NCI-H460 (cell line): ENCODE data around the gene PCNT. TPM values are rescaled to one million over a fixed set of nuclear protein-coding genes. Genes with fewer than 3 reads are reported as not detected.
"Not testable (repeated sequence)": the region's sequence is repeated elsewhere in the genome, so short reads cannot be mapped to it uniquely, and the experiment has no call there.

Experiments
- DNase-seq: peaks from one replicate; pipeline ENCODE4 v3.0.0-alpha.2; 2016; ENCODE audit warnings: low read depth; ENCODE audit errors: extremely low read depth
- total RNA-seq: library from RNA; depleted of rRNA; stranded (reverse); fragments of >200 nt; shearing (Covaris generic); gene quantifications from 2 replicates; pipeline ENCODE4 v1.2.3, GENCODE V29; 2014

Gene PCNT
- total RNA-seq, 1 experiment from 2014 or later: 14.1 TPM

GRCh38 chr21:46441331-46441730 lies 117.4 kb downstream of the PCNT start:
- DNase-seq: no peak

DNA sequence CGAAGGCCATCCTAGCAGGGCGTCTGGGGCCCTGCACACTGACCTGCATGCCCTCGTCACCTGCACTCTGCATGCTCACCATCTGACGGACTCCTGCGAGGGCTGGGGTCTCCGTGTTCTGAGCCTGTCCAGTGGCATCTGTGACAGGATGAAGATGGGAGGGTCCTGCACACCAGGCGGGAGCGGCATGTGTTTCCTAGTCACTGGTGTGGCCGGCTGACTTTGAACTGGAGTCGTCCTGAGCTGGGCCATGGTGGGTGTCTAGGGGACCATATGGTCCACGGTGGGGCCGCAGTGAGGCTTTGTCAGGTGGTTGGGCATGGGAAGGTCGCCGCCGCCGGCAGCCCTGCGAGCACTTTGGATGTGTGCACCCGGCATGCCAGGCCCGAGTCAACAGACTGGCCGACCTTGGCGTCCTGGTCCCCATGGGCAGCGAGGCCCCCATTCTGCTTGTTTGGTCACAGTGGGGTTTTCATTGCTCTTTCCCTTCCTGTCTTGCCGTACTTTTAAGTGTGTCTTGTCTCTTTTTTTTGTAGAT lies 118.1 kb downstream of the PCNT start:
- no peak for DNase-seq

GRCh38 chr21:46442938-46443337 lies 119.0 kb downstream of the PCNT start:
- DNase-seq: no peak

GRCh38 chr21:46443910-46444309 lies 120.0 kb downstream of the PCNT start:
- no peak for DNase-seq

DNA sequence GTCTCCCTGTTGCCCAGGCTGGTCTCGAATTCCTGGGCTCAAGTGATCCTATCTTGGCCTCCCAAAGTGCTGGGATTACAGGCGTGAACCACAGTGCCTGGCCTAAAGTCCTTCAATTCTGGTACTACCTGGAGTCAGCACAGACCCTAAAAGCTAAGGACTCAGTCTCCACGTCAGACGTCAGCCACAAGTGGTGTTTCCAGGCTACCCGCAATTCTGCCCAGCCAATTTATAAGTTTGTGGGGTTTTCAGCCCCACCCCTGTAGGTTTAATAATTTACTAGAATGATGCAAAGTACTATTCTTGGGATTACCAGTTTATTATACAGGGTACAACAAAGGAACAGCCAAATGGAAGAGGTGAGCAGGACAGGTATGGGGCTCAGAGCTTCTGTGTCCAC lies 124.2 kb downstream of the PCNT start:
- no peak for DNase-seq

DNA sequence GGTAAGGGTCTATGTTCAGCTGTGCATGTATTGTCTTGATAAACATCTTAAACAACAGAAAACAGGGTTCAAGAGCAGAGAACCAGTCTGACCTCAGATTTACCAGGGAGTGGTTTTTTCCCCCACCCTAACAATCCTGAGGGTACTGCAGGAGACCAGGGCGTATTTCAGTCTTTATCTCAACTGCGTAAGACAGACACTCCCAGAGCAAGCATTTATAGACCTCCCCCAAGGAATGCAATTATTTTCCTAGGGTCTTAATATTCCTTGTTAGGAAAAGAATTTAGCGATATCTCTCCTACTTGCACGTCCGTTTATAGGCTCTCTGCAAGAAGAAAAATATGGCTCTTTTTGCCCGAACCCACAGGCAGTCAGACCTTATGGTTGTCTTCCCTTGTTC lies 124.9 kb downstream of the PCNT start:
- not testable (repeated sequence) for DNase-seq

DNA sequence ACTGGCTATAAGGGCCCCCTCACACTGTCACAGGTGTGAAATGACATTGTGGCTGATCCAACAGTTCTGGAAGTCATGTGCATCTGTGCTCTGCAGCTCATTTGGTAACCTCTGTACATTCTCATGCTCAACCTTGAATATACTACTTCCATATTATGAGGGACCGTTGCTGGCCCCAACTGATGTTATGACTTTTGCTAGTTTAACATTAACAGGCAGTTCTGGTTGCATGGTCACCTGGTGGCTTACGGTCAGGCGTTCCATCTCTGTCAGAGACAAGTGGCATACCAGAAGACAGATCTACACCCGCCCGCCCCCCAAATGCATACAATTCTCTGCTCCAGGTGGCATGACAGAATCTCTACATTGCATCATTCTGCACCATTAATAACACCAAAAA lies 128.8 kb downstream of the PCNT start:
- no peak for DNase-seq

DNA sequence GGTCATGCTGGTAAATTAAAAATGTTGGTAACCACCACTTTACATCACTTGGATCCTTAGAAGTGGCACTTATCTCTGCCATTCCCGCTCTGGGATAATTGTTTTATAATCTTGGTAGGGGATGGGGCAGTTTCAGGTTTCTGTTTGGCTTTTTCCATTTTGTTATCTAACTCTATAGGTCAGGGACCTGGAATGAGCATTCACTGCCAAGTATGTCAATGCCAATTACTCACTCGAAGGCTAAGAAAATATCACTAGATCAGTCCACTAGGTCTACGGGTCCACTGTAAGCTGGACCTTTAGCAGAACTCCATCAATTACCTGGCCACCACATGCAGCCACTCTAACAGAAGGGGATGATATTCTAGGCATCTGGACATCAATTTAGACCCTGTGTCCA lies 130.2 kb downstream of the PCNT start:
- no peak for DNase-seq

- no peak for DNase-seq
Measured at GRCh38 chr21:46454634-46455390, 130.9 kb downstream of the PCNT start.

- no peak for DNase-seq
Measured at GRCh38 chr21:46455575-46456385, 131.8 kb downstream of the PCNT start.

- no peak for DNase-seq
Measured at GRCh38 chr21:46456750-46457149, 132.8 kb downstream of the PCNT start.

- no peak for DNase-seq
Measured at GRCh38 chr21:46457801-46458314, 133.9 kb downstream of the PCNT start.

- peak; percentile 93 for DNase-seq
Measured at GRCh38 chr21:46458315-46459023, 134.5 kb downstream of the PCNT start, which contains the start of gene DIP2A. TSS of gene DIP2A (plus strand) at chr21:46458891. CDS start at chr21:46459132, 241 bp downstream.

DNA sequence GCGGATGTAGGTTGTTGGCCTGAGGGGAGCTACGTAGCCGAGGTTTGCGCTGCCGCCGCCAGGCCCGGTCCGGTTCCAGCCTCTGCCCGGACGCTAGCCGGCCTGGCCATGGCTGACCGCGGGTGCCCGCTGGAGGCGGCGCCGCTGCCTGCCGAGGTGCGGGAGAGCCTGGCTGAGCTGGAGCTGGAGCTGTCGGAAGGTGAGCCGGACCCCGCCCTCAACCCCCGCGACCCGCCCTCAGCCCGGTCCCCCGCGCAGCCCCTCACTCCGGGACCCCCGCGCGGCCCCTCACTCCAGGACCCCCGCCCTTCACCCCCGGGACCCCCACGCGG lies 135.0 kb downstream of the PCNT start:
- DNase-seq: no peak

GRCh38 chr21:46459356-46460112 lies 135.6 kb downstream of the PCNT start:
- DNase-seq: no peak

DNA sequence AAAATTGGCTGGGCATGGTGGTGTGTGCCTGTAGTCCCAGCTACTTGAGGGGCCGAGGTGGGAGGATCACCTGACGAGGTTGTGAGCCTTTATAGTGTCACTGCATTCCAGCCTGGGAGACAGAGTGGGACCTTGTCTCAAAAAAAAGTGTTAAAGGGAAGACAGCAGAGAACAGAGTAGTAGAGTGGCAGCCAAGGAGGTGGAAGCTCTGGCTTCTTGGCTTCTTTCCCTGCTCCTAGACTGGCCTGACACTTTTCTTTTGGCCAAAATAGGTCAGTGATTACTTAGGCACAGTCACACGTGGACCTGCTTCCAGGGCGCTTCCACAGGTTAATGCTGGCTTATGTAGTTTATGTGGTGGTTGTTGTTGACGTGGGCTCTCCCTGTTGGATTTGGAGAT lies 138.0 kb downstream of the PCNT start:
- no peak for DNase-seq

DNA sequence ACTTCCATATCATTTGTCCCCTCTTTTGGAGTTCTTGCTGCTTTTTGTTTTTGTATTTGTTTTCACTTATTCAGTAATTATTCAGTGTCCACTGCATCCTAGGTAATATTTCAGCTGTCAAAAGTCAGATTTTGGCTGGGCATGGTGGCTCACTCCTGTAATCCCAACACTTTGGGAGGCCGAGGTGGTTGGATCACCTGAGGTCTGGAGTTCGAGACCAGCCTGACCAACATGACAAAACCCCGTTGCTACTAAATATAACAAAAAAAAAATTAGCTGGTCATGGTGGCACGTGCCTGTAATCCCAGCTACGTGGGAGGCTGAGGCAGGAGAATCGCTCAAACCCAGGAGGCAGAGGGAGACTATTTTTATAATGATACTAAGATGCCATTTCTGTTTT lies 141.2 kb downstream of the PCNT start:
- not testable (repeated sequence) for DNase-seq

DNA sequence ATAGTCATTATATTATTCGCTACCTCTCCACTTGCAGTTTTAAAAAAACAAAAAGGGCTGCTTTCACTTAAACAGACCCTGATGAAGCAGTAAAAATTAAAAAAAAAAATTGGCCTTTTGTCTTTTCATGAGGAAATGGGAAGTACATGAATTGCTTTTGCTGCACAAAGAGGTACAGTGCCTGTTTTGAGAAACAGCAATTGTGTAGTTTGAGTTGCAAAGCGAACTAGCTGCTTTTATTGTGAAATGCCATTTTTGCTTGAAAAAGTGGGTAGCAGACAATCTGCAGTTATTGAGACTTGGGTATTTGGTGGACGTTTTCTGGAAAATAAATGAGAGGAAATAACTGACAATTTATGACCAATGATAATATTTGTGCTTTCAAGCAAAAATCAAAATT lies 141.7 kb downstream of the PCNT start:
- no peak for DNase-seq

DNA sequence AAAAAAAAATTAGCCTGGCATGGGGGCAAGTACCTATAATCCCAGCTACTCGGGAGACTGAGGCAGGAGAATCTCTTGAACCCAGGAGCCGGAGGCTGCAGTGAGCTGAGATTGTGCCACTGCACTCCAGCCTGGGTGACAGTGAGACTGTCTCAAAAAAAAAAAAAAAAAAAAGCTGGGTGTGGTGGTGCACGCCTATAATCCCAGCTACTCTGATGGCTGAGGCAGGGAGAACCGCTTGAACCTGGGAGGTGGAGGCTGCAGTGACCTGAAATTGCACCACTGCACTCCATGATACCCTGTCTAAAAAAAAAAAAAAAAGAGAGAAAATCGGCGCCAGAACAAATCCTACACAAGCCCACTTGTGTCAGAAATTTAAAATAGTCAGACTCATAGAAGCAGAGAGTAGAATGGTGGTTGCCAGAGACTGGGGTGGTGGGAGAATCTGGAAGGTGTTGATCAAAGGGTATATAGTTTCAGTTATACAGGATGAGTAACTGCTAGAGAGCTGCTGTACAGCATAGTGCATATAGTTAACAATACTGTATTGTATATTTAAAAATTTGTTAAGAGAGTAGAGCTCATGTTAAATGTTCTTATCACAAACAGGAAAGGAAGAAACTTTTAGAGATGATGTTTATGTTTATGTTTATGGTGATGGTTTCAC lies 144.3 kb downstream of the PCNT start:
- DNase-seq: no peak

DNA sequence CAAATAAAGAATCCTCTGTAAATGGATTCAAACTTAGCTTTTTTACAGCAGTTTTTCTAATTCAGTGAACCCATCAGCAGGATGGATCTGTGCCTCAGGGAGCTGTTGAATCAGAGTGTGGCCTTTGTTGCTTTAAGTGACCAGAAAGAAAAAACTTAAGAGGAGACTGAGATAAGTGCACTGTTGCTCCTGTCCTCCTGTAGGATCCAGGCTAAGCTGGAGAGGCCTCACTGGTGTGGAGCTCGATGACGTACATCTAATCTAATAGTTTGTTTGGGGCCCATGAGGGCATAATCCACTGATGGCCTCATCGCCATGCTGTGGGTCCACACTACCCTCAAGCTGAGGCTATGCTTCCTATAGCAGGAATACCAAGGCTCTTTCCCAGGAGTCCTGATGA lies 145.3 kb downstream of the PCNT start:
- no peak for DNase-seq
